Measurements from ENCODE around the gene PLPPR5. TPM values are rescaled to one million over a fixed set of nuclear protein-coding genes. Genes with fewer than 3 reads are reported as not detected.

Gene PLPPR5
- total RNA-seq (2022; extraction: Qiagen RNA extraction), result not detected in 5 replicates

GRCh38 chr1:99004861-99005442 lies at the start of gene PLPPR5:
Gene PLPPR5 (minus strand): TSS chr1:99004861. CDS start chr1:99004671, 190 bp downstream.

